ENCODE measurements around the gene ATP5ME.

Gene ATP5ME

DNA sequence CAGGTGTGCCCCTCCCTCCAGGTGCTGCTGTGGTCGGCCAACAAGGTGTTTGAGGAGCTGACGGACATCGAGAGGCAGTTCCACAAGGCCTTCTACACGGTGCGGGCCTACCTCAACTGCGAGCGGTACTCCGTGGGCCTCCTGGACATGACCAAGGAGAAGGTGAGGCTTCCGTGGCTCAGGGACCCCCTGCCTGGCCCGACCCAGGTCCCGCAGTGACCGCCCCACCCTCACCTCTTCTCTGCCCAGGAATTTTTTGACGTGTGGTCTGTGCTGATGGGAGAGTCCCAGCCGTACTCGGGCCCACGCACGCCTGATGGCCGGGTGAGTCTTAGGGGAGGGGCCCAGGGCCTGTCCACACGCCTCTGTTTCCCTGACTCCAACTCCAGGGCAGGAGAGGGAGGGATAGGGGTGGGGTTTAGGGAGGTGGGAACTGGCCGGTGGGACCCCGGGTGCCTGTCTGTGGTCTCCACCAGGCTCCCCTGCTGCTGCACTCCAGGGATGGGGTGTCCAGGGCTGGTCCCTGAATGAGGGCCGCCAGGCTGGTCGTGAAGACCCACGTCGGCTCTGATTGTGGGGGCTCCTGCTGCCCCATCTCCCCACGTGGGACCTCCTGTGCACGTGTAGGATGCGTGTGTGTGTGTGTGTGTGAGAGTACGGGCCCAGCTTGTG, 20.1 kb downstream of the ATP5ME start:
- no peak for TF ChIP-seq SIN3A (IDR thresholded peaks at IDR 0.05; ENCODE audit: borderline replicate concordance, insufficient read depth, low read length)
- TF ChIP-seq FOXP2 (optimal IDR thresholded peaks at IDR 0.05; ENCODE audit: borderline replicate concordance, extremely low read depth, extremely low read length, insufficient read depth) = no peak
- no peak for TF ChIP-seq TAF1 (IDR thresholded peaks at IDR 0.05; ENCODE audit: borderline replicate concordance, insufficient read depth, low read length)
- TF ChIP-seq, protein P1, sequence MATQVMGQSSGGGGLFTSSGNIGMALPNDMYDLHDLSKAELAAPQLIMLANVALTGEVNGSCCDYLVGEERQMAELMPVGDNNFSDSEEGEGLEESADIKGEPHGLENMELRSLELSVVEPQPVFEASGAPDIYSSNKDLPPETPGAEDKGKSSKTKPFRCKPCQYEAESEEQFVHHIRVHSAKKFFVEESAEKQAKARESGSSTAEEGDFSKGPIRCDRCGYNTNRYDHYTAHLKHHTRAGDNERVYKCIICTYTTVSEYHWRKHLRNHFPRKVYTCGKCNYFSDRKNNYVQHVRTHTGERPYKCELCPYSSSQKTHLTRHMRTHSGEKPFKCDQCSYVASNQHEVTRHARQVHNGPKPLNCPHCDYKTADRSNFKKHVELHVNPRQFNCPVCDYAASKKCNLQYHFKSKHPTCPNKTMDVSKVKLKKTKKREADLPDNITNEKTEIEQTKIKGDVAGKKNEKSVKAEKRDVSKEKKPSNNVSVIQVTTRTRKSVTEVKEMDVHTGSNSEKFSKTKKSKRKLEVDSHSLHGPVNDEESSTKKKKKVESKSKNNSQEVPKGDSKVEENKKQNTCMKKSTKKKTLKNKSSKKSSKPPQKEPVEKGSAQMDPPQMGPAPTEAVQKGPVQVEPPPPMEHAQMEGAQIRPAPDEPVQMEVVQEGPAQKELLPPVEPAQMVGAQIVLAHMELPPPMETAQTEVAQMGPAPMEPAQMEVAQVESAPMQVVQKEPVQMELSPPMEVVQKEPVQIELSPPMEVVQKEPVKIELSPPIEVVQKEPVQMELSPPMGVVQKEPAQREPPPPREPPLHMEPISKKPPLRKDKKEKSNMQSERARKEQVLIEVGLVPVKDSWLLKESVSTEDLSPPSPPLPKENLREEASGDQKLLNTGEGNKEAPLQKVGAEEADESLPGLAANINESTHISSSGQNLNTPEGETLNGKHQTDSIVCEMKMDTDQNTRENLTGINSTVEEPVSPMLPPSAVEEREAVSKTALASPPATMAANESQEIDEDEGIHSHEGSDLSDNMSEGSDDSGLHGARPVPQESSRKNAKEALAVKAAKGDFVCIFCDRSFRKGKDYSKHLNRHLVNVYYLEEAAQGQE (IDR thresholded peaks at IDR 0.05; ENCODE audit: insufficient read depth in 1 of 2, low read depth in 2 of 2, low read length in 2 of 2) = no peak
- TF ChIP-seq POLR2AphosphoS5 (IDR thresholded peaks at IDR 0.05; ENCODE audit: low read depth, low read length) = no peak

DNA sequence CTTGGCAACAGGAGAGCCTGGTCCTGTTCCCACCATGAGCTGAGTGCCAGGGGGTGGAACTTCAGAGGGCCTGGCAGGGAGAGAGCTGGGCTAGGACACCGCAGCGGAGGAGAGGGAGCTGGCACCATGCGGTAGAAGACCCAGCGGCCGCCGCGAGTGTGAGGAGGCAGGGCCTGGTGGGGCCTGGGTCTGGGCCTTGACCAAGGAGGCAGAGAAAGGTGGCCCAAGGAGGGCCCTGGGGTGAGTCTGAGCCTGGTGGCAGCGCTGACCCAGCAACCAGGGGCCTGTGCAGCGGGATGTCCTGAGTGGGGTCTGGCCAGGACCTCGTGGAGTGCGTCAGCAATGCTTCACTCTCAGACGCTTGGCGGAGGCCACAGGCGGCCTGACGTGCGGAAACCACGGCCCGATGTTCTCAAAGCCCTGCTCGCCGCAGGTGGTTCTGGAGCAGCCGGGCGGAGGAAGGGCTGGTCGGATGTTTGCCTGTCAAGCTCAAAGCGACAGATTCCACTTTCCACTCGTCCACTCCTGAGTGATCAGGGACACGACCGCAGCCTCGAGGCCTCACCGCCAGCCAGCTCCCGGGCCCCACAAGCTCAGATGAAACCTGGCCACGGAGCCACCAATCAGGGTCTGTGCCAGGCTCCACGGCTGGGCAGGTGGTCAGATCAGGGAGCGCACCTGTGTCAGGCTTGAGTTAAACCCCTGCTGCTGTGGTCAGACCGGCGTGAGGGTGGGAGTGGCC, 20.8 kb downstream of the ATP5ME start:
- TF ChIP-seq POLR2AphosphoS5 (IDR thresholded peaks at IDR 0.05; ENCODE audit: low read depth, low read length) = no peak
- no peak for TF ChIP-seq SIN3A (IDR thresholded peaks at IDR 0.05; ENCODE audit: borderline replicate concordance, insufficient read depth, low read length)
- TF ChIP-seq FOXP2 (optimal IDR thresholded peaks at IDR 0.05; ENCODE audit: borderline replicate concordance, extremely low read depth, extremely low read length, insufficient read depth) = no peak
- TF ChIP-seq TAF1 (IDR thresholded peaks at IDR 0.05; ENCODE audit: borderline replicate concordance, insufficient read depth, low read length) = no peak
- TF ChIP-seq, protein P1 (IDR thresholded peaks at IDR 0.05; ENCODE audit: insufficient read depth in 1 of 2, low read depth in 2 of 2, low read length in 2 of 2) = no peak

DNA sequence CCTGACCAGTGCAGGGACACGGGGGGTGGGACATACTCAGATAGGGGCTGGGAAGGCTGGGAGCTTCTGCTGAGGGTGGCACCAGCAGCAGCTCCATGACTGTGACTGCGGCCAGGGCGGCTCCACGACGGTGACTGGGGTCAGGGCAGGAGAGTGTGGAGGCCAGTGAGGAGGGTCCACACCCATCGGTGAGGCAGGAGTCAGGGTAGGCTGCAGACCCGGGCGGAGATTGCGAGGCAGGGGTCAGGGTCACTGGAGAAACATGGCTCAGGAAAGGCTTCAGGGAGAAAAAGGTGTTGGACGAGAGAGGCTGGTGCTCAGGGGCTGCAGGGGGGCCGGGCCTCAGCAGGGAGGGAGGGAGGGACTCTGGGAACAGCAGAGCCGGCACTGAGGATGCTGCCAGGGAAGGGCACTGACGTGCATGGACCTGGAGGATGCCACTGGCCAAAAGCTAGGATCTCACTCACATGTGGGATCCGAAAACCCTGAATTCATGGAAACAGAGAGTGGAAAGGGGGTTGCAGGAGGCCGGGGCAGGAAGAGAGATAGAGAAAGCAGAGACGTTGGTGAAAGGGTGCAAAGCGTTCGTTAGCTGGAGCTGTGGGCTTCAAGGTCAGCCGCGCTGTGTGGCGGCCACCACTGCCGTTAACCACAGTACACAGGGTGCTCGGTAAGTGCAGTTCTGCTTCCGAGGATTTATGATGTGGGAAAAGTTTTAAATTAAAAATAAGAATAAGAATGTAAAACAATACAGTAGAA, 22.0 kb downstream of the ATP5ME start:
- TF ChIP-seq SIN3A (IDR thresholded peaks at IDR 0.05; ENCODE audit: borderline replicate concordance, insufficient read depth, low read length) (no peak), POLR2AphosphoS5 (IDR thresholded peaks at IDR 0.05; ENCODE audit: low read depth, low read length) (no peak), FOXP2 (optimal IDR thresholded peaks at IDR 0.05; ENCODE audit: borderline replicate concordance, extremely low read depth, extremely low read length, insufficient read depth) (no peak), TAF1 (IDR thresholded peaks at IDR 0.05; ENCODE audit: borderline replicate concordance, insufficient read depth, low read length) (no peak)
- TF ChIP-seq, protein P1 (IDR thresholded peaks at IDR 0.05; ENCODE audit: insufficient read depth in 1 of 2, low read depth in 2 of 2, low read length in 2 of 2) = no peak

DNA sequence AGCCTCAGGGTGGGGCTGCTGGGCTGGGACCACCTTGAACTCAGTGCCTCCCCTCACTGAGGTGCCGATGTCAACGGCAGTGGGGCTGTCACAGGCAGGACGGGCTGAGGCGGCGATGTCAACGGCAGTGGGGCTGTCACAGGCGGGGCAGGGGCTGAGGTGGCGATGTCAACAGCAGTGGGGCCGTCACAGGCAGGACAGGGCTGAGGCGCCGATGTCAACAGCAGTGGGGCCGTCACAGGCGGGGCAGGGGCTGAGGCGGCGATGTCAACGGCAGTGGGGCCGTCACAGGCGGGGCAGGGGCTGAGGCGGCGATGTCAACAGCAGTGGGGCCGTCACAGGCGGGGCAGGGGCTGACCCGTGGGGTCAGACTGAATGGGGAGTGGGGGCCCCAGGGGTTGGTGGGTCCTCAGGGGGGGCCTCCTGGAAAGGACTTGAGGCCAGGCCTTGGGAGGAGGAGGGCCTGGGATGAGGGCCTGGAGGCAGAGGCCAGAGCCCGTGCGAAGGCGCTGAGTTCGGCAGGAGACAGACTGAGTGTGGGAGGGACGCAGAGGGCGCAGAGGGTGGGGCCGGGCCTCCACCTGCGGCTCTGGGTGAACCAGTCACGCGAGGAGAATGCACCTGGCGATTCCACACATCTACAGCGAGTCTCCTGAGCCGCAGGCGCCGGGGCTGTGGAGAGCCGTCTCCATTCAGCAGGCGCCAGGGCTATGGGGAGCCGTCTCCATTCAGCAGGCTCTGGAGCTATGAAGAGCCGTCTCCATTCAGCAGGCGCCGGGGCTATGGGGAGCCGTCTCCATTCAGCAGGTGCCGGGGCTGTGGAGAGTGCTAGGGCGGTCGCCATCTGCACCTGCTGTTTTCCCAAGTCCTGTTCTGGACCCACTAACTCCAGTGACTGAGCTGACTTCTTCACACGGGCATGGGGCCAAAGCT, 22.9 kb downstream of the ATP5ME start:
- TF ChIP-seq FOXP2 (optimal IDR thresholded peaks at IDR 0.05; ENCODE audit: borderline replicate concordance, extremely low read depth, extremely low read length, insufficient read depth) (no peak), SIN3A (IDR thresholded peaks at IDR 0.05; ENCODE audit: borderline replicate concordance, insufficient read depth, low read length) (no peak), POLR2AphosphoS5 (IDR thresholded peaks at IDR 0.05; ENCODE audit: low read depth, low read length) (no peak)
- TF ChIP-seq, protein P1 (IDR thresholded peaks at IDR 0.05; ENCODE audit: insufficient read depth in 1 of 2, low read depth in 2 of 2, low read length in 2 of 2) = no peak

All from PFSK-1 (cell line).